ENCODE data around the gene CNPY4.
A peak's percentile ranks its signal among the peaks of the same experiment; 100 is the strongest.

The CNPY4 gene

GRCh38 chr7:100088095-100088620, 31.3 kb upstream of the CNPY4 start:
- peaks cover 6% of the 10 kb centered on the region for H3K27me3 Mint-ChIP-seq (ENCODE audit: low read depth)
- peak overlapping the region; percentile 89 for H3K4me3 Mint-ChIP-seq
- peaks cover 14% of the 10 kb centered on the region for H3K4me1 Mint-ChIP-seq (ENCODE audit: low read depth)
- H3K9me3 Mint-ChIP-seq: no peaks in the 10 kb centered on the region
- H3K27ac Mint-ChIP-seq: peak overlapping the region; percentile 92
- peaks cover 26% of the 10 kb centered on the region for H3K36me3 Mint-ChIP-seq (ENCODE audit: low read depth)

- Mint-ChIP-seq H3K9me3 (no peaks in the 10 kb centered on the region), H3K4me1 (ENCODE audit: low read depth) (peaks cover 14% of the 10 kb centered on the region)
Measured at GRCh38 chr7:100088621-100089457, 30.6 kb upstream of the CNPY4 start, which contains the start of gene COPS6. Gene COPS6 (plus strand): TSS chr7:100088969. CDS start chr7:100088991, 22 bp downstream.

GRCh38 chr7:100089458-100090196, 29.8 kb upstream of the CNPY4 start:
- Mint-ChIP-seq H3K27me3 (ENCODE audit: low read depth) (peaks cover 5% of the 10 kb centered on the region), H3K4me3 (peak overlapping the region; percentile 89), H3K27ac (peak overlapping the region; percentile 92), H3K36me3 (ENCODE audit: low read depth) (peaks cover 35% of the 10 kb centered on the region), H3K9me3 (no peaks in the 10 kb centered on the region), H3K4me1 (ENCODE audit: low read depth) (peaks cover 14% of the 10 kb centered on the region)

More at GRCh38 chr7:100088621-100089457, 30.6 kb upstream of the CNPY4 start, which contains the start of gene COPS6:
- Mint-ChIP-seq H3K36me3 (ENCODE audit: low read depth) (peaks cover 33% of the 10 kb centered on the region), H3K27me3 (ENCODE audit: low read depth) (peaks cover 6% of the 10 kb centered on the region), H3K4me3 (peak within 1 kb of the TSS; percentile 89), H3K27ac (peak within 1 kb of the TSS; percentile 92)

- Mint-ChIP-seq H3K27me3 (ENCODE audit: low read depth) (no peaks in the 10 kb centered on the region), H3K4me1 (ENCODE audit: low read depth) (peaks cover 14% of the 10 kb centered on the region), H3K27ac (peak overlapping the region; percentile 22), H3K9me3 (no peaks in the 10 kb centered on the region), H3K4me3 (peak overlapping the region; percentile 28), H3K36me3 (ENCODE audit: low read depth) (peaks cover 42% of the 10 kb centered on the region)
Measured at GRCh38 chr7:100090527-100091410, 28.7 kb upstream of the CNPY4 start.

- Mint-ChIP-seq H3K27me3 (ENCODE audit: low read depth) (no peaks in the 10 kb centered on the region), H3K4me1 (ENCODE audit: low read depth) (peaks cover 14% of the 10 kb centered on the region), H3K36me3 (ENCODE audit: low read depth) (peaks cover 50% of the 10 kb centered on the region), H3K9me3 (no peaks in the 10 kb centered on the region), H3K4me3 (no peak overlapping the region), H3K27ac (no peak overlapping the region)
Measured at GRCh38 chr7:100091411-100092181, 27.8 kb upstream of the CNPY4 start.

GRCh38 chr7:100093054-100093453, 26.4 kb upstream of the CNPY4 start:
- Mint-ChIP-seq H3K27ac (no peak overlapping the region), H3K36me3 (ENCODE audit: low read depth) (peaks cover 62% of the 10 kb centered on the region)

GRCh38 chr7:100093498-100093897, 25.9 kb upstream of the CNPY4 start:
- no peaks in the 10 kb centered on the region for H3K9me3 Mint-ChIP-seq
- H3K27me3 Mint-ChIP-seq (ENCODE audit: low read depth): no peaks in the 10 kb centered on the region
- no peak overlapping the region for H3K27ac Mint-ChIP-seq
- peaks cover 18% of the 10 kb centered on the region for H3K4me1 Mint-ChIP-seq (ENCODE audit: low read depth)
- H3K4me3 Mint-ChIP-seq: no peak overlapping the region
- peaks cover 66% of the 10 kb centered on the region for H3K36me3 Mint-ChIP-seq (ENCODE audit: low read depth)

More at GRCh38 chr7:100093054-100093453, 26.4 kb upstream of the CNPY4 start:
- Mint-ChIP-seq H3K9me3 (no peaks in the 10 kb centered on the region), H3K4me1 (ENCODE audit: low read depth) (peaks cover 15% of the 10 kb centered on the region), H3K27me3 (ENCODE audit: low read depth) (no peaks in the 10 kb centered on the region), H3K4me3 (no peak overlapping the region)

GRCh38 chr7:100093925-100094486, 25.4 kb upstream of the CNPY4 start:
- no peak overlapping the region for H3K27ac Mint-ChIP-seq
- H3K4me1 Mint-ChIP-seq (ENCODE audit: low read depth): peaks cover 23% of the 10 kb centered on the region
- no peak overlapping the region for H3K4me3 Mint-ChIP-seq
- H3K36me3 Mint-ChIP-seq (ENCODE audit: low read depth): peaks cover 71% of the 10 kb centered on the region
- no peaks in the 10 kb centered on the region for H3K9me3 Mint-ChIP-seq
- no peaks in the 10 kb centered on the region for H3K27me3 Mint-ChIP-seq (ENCODE audit: low read depth)

GRCh38 chr7:100095289-100095688, 24.1 kb upstream of the CNPY4 start:
- H3K4me1 Mint-ChIP-seq (ENCODE audit: low read depth): peaks cover 28% of the 10 kb centered on the region
- no peak overlapping the region for H3K27ac Mint-ChIP-seq

GRCh38 chr7:100095704-100096103, 23.7 kb upstream of the CNPY4 start:
- Mint-ChIP-seq H3K27me3 (ENCODE audit: low read depth) (no peaks in the 10 kb centered on the region), H3K4me1 (ENCODE audit: low read depth) (peaks cover 28% of the 10 kb centered on the region), H3K4me3 (no peak overlapping the region), H3K9me3 (no peaks in the 10 kb centered on the region), H3K36me3 (ENCODE audit: low read depth) (peaks cover 79% of the 10 kb centered on the region), H3K27ac (peak overlapping the region; percentile 59)

More at GRCh38 chr7:100095289-100095688, 24.1 kb upstream of the CNPY4 start:
- H3K9me3 Mint-ChIP-seq: no peaks in the 10 kb centered on the region
- H3K27me3 Mint-ChIP-seq (ENCODE audit: low read depth): no peaks in the 10 kb centered on the region
- no peak overlapping the region for H3K4me3 Mint-ChIP-seq
- peaks cover 83% of the 10 kb centered on the region for H3K36me3 Mint-ChIP-seq (ENCODE audit: low read depth)

GRCh38 chr7:100098913-100099312, 20.5 kb upstream of the CNPY4 start:
- peaks cover 34% of the 10 kb centered on the region for H3K4me1 Mint-ChIP-seq (ENCODE audit: low read depth)
- peak overlapping the region; percentile 88 for H3K27ac Mint-ChIP-seq
- no peaks in the 10 kb centered on the region for H3K9me3 Mint-ChIP-seq
- no peaks in the 10 kb centered on the region for H3K27me3 Mint-ChIP-seq (ENCODE audit: low read depth)
- peak overlapping the region; percentile 91 for H3K4me3 Mint-ChIP-seq
- peaks cover 52% of the 10 kb centered on the region for H3K36me3 Mint-ChIP-seq (ENCODE audit: low read depth)

GRCh38 chr7:100099452-100099851, 20.0 kb upstream of the CNPY4 start:
- Mint-ChIP-seq H3K9me3 (no peaks in the 10 kb centered on the region), H3K4me3 (peak overlapping the region; percentile 91), H3K36me3 (ENCODE audit: low read depth) (peaks cover 51% of the 10 kb centered on the region), H3K27ac (peak overlapping the region; percentile 88), H3K4me1 (ENCODE audit: low read depth) (peaks cover 35% of the 10 kb centered on the region), H3K27me3 (ENCODE audit: low read depth) (no peaks in the 10 kb centered on the region)

GRCh38 chr7:100100420-100101015, 18.9 kb upstream of the CNPY4 start:
- peak overlapping the region; percentile 91 for H3K4me3 Mint-ChIP-seq
- H3K27ac Mint-ChIP-seq: peak overlapping the region; percentile 90
- no peaks in the 10 kb centered on the region for H3K9me3 Mint-ChIP-seq
- no peaks in the 10 kb centered on the region for H3K27me3 Mint-ChIP-seq (ENCODE audit: low read depth)
- peaks cover 47% of the 10 kb centered on the region for H3K36me3 Mint-ChIP-seq (ENCODE audit: low read depth)
- H3K4me1 Mint-ChIP-seq (ENCODE audit: low read depth): peaks cover 35% of the 10 kb centered on the region
